ENCODE data around the gene LRRC56.

Gene LRRC56

DNA sequence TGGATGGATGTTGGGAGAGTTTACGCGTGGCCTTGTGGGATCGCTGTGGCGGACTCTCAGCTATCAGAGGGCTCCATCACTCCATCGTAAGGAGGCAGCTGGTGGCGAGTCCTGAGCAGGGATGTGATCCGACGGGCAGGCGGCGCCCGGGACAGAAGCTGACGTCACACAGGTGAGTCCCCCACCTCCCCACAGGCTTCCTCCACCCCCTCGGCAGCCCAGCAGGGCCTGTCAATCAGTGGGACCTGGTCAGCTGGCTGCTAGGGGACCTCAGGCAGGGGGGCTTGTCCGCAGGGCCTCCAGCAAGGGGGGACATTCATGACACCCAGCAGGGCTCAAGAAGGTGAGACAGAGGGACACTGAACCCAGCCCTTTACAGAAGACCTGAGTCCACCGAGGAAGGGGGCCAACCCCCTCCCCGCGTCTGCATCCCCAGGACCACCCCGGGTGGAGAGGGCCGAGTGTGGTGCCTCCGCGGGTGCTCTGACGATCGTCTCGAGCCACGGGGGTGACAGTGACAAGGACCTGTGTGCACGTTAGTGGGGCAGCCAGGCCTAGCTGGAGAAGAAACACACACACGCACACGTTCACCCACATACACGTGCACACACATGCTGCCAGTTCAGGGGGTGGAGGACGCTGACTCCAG, 9.0 kb upstream of the LRRC56 start:
- H3K4me3 ChIP-seq (ENCODE audit: low read depth, low read length), result no peak overlapping the region
- TF ChIP-seq, protein P1, sequence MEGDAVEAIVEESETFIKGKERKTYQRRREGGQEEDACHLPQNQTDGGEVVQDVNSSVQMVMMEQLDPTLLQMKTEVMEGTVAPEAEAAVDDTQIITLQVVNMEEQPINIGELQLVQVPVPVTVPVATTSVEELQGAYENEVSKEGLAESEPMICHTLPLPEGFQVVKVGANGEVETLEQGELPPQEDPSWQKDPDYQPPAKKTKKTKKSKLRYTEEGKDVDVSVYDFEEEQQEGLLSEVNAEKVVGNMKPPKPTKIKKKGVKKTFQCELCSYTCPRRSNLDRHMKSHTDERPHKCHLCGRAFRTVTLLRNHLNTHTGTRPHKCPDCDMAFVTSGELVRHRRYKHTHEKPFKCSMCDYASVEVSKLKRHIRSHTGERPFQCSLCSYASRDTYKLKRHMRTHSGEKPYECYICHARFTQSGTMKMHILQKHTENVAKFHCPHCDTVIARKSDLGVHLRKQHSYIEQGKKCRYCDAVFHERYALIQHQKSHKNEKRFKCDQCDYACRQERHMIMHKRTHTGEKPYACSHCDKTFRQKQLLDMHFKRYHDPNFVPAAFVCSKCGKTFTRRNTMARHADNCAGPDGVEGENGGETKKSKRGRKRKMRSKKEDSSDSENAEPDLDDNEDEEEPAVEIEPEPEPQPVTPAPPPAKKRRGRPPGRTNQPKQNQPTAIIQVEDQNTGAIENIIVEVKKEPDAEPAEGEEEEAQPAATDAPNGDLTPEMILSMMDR (IDR thresholded peaks at IDR 0.05; ENCODE audit: borderline replicate concordance, insufficient read depth, low read depth, low read length), result no peak

DNA sequence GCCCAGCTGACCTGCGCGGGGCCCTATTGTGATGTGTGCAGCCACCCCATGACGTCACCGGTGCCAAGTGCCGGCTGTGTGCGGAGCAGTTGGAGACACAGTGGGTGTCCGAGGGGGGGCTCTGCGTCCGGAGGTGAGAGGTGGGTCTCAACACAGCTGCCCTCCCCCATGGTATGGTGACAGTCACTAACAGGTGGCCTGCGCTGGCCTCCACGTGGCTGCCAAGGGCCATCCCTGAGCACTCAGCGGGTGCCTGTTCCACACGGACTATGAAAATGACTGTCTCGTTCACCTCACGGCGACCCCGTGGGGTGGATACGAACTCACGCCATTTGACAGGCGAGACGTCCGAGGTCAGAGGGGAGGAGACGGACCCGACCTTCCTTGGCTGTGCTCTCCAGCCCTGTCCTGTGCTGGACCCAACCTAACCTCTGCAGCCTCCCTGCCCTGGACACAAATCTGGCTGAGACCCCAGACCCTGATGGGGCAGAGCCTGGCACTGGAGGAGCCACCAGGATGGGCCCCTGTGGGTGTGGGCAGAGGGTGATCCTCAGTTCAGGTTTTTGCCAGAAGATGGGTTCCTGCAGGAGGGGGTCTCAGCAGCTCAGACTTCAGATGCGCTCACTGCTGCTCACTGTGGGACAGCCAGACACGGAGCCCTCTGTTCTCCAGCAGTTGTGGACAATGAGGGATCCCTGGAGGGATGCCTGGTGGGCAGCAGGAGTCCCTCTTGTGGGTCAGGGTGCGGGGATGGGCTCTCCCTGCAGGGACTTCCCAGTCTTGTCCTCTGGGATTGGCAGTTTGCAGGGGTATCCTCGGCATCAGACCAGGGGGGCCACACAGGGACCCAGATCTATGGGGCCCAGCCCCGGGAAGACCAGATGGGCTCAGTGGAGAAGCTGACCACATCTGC, 8.3 kb upstream of the LRRC56 start:
- TF ChIP-seq, protein P1 (IDR thresholded peaks at IDR 0.05; ENCODE audit: borderline replicate concordance, insufficient read depth, low read depth, low read length), result no peak

DNA sequence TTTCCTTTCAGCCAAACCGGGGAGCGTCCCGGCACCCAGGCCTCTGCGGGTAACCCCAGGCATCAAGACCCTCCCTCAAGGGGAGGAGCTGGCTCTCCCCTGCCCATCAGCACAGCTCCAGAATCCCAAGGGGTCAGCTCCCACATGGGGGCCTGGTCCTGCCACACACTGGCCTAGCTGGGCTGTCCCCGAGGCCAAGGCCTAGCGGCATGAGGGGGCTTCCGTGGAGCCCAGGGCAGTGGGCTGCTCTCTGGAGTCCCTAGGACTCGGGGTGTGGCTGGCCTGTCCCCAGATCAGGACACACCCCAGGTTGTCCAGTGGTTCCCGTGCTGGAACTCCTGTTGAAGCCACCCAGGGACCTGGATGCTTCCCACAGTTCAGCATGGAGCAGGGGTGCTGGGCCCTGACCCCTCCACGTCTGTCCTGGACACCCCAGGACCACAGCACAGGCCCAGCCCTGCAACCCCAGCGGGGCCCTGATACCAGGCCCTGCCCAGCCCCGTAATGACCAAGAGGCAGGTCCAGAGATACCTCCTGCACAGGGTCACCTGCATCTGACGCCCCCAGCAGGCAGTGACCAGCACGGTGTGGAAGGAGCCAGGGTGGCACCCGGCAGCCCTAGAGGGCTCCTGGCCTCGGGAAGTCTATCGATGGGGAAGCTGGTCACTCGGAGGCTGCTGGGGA, 7.5 kb upstream of the LRRC56 start:
- TF ChIP-seq, protein P1 (IDR thresholded peaks at IDR 0.05; ENCODE audit: borderline replicate concordance, insufficient read depth, low read depth, low read length), result no peak

More for the DNA sequence above, 8.3 kb upstream of the LRRC56 start:
- no peak overlapping the region for H3K4me3 ChIP-seq (ENCODE audit: low read depth, low read length)

GRCh38 chr11:530960-531831, 6.1 kb upstream of the LRRC56 start:
- no peak overlapping the region for H3K4me3 ChIP-seq (ENCODE audit: low read depth, low read length)
- TF ChIP-seq, protein P1 (IDR thresholded peaks at IDR 0.05; ENCODE audit: borderline replicate concordance, insufficient read depth, low read depth, low read length), result no peak

More for the DNA sequence above, 7.5 kb upstream of the LRRC56 start:
- H3K4me3 ChIP-seq (ENCODE audit: low read depth, low read length), result no peak overlapping the region

DNA sequence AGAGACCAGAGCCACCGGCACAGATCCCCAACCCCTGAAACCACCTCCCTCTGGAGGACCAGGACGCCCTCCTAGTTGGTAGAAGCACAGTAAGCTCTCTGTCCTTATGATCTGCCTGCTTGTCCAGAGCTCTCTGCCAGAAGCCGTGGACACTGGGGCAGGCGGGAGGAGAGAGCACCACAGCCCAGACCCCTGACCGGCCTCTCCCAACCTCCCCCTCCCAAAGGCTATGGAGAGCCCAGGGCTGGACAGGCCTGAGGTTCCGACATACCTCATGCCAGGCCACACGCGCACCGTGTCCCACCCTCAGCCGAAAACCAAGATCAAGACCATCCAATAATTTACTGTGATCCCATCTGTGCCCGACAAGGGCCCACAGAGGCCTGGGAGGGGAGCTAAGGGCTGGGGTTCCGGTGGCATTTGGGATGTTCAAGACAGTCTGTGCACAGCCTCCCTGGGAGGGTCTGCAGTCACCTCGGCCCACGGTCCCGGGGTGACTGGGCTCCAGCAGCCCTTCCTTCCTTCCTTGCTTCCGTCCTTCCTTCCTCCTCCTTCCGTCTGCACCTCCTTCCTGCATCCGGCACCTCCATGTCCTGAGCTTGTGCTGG, 5.3 kb upstream of the LRRC56 start:
- no peak overlapping the region for H3K4me3 ChIP-seq (ENCODE audit: low read depth, low read length)
- TF ChIP-seq, protein P1 (IDR thresholded peaks at IDR 0.05; ENCODE audit: borderline replicate concordance, insufficient read depth, low read depth, low read length), result no peak

DNA sequence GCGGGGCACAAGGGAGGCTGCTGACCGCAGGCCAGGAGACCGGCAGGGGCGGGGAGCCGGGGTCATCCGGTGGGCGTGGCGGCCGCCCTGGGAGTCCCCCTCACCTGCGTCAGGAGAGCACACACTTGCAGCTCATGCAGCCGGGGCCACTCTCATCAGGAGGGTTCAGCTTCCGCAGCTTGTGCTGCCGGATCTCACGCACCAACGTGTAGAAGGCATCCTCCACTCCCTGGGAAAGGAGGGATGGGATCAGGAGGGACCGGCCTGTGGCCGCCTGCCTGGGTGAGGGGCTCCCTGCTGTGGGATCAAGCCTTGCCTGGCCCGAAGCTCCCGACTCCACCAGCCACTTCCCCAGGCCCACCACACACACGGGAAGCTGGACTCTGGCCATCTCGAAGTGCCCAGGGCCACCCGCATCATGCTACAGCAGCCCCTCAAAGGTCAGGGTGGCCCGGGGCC, 4.8 kb upstream of the LRRC56 start:
- no peak overlapping the region for H3K4me3 ChIP-seq (ENCODE audit: low read depth, low read length)
- TF ChIP-seq, protein P1 (IDR thresholded peaks at IDR 0.05; ENCODE audit: borderline replicate concordance, insufficient read depth, low read depth, low read length), result no peak

Data from GM12875 (cell line).